ENCODE data around the gene TTBK1.

DNA sequence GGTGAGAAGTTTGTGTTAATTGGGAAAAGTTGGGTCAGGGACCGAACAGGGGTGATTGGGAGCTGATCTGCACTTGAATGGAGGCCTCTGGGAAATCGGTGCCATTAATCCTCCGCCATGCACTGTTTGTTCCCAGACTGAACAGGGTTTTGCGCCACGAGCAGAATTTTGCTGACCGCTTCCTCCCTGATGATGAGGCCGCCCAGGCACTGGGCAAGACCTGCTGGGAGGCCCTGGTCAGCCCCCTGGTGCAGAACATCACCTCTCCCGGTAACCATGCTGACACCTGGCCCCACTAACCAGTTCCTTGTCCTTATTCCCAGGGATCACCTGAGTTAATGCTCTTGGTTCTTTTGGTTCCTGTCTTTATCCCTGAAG, 39.6 kb upstream of the TTBK1 start:
- no peak for TF ChIP-seq POLR2A (IDR thresholded peaks at IDR 0.05; ENCODE audit: low read depth, low read length)
- no peak for TF ChIP-seq TAF1 (IDR thresholded peaks at IDR 0.05; ENCODE audit: low read depth, low read length)
